Urothelium cell line (cell line): ENCODE results near the gene NSMCE1.
"Not testable (repeated sequence)": the region's sequence is repeated elsewhere in the genome, so short reads cannot be mapped to it uniquely, and the experiment has no call there.

Source experiments
- DNase-seq: peaks from one replicate; pipeline ENCODE4 v3.0.0; 2011; ENCODE audit warnings: low spot score, mixed read lengths
- FAIRE-seq: peaks from 2 replicates; lab custom pipeline; 2011; peaks lifted over from hg19 to GRCh38; lab: Jason Lieb, UNC

Gene NSMCE1

DNA sequence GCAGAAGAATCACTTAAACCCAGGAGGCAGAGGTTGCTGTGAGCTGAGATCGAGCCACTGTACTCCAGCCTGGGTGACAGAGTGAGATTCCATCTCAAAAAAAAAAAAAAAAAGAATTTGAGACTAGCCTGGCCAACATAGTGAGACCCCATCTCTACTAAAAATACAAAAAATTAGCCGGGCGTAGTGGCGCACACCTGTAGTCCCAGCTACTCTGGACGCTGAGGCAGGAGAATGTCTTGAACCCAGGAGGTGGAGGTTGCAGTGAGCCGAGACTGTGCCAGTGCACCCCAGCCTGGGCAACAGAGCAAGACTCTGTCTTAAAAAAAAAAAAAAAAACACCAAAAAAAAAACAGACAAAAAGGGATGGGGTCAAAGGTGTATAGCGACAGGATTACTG is 4.1 kb upstream of the NSMCE1 start:
- FAIRE-seq, DNase-seq: not testable (repeated sequence)

DNA sequence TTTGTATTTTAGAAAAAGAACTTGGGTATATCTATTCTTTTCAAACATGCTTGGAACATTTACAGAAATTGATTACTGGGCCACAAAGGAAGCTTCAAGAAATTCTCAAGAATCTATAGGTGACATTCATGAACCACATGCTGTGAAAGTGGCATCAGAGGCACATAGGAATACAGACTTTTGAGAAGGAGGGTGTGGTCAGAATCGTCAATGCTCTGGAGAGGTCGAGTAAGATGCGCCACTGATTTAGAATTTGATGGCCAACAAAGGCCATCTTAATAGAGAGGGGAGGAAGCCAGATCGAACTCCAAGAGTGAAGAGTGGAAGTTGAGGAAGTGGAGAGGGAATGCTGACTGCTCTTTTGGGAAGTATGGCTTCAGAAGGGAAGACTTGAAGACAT is 3.5 kb upstream of the NSMCE1 start:
- no peak for DNase-seq
- FAIRE-seq = no peak

DNA sequence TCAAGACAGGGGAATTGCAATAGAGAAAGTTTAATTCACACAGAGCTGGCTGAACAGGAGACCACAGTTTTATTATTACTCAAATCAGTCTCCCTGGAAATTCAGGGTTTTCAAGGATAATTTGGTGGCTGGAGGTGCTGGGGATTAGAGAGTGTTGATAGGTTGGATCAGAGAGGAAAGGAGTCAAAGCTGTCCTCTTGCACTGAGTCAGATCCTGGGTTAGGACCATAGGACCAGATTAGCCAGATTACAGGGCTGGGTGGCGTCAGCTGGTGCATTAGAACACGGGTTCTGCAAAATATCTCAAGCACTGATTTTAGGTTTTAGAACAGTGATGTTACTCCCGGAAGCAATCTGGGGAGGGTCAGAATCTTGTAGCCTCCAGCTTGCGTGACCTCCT is 1.8 kb upstream of the NSMCE1 start:
- FAIRE-seq = no peak
- DNase-seq = no peak

DNA sequence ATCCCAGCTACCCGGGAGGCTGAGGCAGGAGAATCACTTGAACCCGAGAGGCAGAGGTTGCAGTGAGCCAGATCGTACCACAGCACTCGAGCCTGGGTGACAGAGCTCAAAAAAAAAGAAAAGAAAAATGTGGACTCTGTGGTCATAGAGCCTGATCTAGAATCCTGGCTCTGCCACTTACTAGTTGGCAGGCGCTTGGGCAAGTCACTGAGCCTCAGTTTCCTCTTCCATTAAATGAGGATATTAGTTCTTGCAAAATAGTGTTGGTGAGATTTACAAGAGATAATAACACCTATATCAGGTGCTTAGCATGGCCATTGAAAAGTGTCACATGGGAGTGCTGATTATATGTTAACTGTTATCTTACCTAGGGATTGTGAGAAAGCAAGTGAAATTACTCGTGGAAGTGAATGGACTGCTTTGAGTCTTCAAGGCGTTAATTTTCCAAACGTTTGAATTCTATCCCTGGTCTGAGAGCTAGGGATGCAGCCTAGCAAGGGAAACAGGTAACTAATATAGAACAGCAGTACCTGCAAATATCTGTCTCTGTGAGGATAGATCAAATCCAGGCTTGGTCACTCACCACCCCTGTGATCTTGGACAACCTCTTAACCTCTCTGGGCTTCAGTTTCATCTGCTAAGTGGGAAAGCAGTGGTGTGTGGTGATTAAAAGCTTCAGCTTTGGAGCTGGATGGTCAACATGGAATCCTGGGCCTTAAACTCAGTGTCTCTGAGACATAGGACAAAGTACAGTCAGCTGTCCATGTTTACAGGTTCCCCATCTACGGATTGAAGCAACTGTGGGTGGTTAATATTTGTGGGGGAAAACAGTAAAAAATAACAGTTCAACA is 953 bp upstream of the NSMCE1 start:
- DNase-seq (no peak), FAIRE-seq (no peak)

DNA sequence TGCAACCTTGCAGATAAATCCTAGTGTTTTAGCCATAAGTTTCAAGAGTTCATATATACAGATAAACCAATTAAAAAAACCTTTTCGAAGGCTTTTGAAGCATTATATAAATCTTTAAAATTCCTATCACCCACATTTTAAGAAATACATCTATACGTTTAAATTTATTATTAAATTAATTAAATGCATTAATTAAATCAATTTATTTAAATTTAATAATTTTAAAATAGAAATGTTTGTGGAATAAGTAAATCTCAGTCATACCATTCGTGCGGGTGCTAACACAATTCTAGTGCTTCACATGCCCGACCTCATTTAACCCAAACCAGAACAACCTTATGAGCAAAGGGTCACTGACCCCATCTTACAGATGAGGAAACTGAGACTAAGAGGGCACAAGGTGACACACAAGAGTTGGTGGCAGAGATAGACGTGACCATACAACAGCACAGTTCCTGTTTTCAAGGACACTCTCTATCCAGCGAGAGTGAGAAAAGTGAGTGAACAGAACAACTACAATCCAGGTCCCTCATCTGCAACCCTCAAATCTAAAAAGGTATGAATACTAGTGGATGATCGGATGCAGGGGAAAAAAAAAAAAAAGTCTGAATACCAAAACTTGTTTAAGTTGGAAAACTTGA is 1.4 kb downstream of the NSMCE1 start:
- no peak for DNase-seq

DNA sequence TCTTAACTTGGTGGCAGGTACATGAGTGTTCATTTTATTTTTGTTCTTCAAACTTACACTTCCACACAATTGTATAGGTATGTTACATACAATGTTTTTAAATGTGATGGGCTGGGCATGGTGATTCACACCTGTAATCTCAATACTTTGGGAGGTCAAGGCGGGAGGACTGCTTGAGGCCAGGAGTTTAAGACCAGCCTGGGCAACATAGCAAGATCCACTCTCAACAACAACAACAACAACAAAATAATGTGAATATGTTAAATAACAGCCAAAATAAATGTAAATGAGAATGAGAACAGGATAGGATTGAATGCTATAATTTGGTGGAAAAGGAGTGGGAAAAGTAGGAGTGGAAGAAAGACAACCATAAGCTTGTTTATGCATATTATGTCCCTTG is 2.6 kb downstream of the NSMCE1 start:
- DNase-seq (no peak), FAIRE-seq (no peak)

More for the DNA sequence above, 1.4 kb downstream of the NSMCE1 start:
- no peak for FAIRE-seq

DNA sequence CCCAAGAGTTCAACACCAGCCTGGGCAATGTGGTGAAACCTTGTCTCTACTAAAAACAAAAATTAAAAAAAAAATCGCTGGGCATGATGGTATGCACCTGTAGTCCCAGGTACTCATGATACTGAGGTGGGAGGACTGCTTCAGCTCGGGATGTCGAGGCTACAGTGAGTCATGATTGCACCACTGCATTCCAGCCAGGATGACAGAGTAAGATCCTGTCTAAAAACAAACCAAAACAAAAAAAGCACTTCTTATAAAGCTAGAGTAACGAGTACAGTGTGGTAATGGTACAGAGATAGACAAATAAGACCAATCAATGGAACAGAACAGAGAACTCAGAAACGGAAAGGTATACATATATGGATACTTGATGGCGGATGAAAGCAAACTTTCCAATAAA is 4.4 kb downstream of the NSMCE1 start:
- DNase-seq (no peak), FAIRE-seq (no peak)

DNA sequence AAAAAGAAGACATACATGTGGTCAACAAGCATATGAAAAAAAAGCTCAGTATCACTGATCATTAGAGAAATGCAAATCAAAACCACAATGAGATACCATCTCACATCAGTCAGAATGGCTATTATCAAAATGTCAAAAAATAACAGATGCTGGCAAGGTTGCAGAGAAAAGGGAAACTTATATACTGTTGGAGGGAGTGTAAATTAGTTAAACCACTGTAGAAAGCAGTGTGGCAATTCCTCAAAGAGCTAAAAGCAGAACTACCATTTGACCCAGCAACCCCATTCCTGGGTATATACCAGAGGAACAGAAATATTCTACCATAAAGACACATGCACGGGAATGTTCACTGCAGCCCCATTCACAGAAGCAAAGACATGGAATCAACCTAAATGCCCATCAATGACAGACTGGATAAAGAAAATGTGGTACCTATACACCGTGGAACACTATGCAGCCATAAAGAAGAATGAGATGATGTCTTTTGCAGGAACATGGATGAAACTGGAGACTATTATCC is 5.6 kb downstream of the NSMCE1 start:
- DNase-seq, FAIRE-seq: not testable (repeated sequence)

DNA sequence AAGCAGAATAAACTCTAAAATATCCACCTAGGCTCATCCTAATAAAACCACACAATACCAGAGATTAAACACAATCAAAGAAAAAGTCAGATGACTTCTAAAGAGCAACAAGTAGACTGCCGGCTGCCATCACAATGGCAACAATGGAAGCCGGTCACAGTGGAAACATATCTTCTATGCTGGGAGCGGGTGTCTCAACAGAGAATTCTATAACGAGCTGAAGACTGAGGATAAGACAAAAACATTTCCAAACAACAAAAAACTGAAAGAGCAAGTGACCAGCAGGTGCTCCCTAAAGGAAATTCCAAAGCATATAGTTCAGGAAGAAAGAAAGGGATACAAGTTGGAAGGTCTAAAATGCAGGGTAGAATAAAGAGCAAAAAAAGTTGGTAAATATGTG is 8.9 kb downstream of the NSMCE1 start:
- no peak for FAIRE-seq
- DNase-seq = no peak

DNA sequence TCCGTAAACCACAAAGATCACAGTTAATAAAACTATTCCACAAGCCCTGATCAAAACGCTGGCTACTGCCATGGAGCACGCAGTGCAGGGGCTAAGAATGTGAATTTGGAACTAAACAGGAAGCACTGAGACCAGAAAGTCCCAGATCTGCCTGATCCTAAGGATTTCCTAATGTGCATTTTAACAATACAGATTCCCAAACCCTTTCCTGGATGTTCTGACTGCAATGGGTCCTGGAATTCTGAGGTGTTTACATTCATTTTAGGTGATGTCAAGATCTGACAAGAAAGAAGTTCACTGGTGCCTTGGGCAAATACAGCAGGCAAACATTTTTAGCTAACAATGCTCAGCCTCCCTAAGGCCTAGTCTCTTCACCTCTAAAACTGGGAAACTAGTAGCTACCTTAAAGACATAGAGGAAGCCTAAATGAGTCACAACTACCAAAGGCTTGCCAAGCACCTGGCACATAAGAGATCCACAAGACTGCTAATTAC is 10.3 kb downstream of the NSMCE1 start:
- DNase-seq (no peak), FAIRE-seq (no peak)

DNA sequence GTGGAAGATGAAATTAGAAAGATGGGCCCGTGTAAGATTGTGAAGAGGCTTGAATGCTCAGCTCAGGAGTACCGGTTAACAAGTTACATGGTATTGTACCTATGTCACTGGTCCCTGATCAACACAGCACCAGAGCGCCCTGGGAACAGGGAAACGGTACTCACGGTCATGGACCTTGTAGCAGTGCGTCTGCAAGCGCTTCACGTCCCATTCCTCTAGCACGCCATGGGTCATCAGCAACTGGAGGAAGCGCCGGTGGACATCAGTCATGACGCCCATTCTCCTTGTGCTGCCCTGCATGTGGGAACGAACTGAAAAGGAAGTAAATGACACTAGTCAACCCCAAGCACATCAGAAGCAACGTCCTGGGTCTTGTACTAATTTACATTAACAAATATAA is 11.3 kb downstream of the NSMCE1 start:
- no peak for DNase-seq
- FAIRE-seq = no peak

DNA sequence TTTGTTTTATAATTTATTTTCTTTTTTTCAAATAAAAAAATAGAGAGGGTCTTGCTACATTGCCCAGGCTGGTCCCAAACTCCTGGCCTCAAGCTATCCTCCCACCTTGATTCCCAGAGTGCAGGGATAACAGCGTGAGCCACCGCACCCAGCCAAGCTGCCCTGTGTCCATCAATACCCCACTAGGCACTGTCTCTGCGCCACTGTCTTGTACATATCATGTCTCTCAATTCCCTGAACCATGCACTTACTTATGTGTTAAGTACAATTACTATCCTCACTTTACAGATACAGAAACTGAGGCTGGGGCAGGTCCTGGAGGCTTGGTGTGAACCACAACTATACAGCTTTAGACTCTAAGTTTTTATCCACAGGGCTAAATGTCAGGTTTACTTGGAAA is 11.7 kb downstream of the NSMCE1 start:
- FAIRE-seq = no peak

DNA sequence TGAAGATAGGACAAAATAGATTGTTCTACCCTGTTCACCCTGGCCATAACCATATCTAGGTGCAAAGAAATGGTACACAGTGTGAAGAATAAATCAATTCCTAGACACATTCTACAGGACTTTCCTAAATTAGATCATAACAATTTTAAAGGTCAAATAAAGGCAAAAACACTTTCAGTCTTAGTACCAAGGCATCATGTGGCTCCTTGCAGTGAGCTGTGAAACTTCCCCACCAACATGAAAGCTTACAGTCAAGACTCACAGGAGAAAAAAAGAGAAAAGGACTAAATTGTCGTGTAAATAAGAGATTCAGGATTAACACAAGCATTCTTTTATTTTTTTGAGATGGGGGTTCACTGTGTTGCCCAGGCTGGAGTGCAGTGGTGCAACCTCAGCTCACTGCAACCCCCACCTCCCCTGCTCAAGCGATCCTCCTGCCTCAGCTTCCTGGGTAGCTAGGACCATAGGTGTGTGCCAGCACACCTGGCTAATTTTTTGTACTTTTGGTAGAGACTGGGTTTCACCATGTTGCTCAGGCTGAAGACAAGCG is 14.2 kb downstream of the NSMCE1 start:
- DNase-seq (no peak), FAIRE-seq (no peak)

More for the DNA sequence above, 11.7 kb downstream of the NSMCE1 start:
- no peak for DNase-seq

DNA sequence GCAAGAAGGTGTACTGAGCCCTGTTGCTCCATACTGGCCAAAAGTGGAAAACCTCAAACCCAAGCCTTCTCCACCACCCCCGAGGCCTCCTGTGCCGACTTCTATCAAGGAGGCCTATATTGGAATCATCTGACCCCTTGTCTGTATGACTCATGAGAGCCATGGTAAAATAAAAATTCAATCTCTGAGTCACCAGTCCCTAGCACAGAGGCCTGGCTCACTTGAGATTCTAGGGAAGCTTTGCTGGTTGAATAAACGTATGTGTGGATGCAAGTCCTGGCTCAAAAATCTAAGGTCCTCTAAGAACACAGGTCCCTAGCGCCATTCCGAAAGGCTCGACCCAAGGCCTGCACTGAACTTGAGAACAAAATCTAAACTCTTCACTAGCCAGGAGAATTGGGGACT is 15.0 kb downstream of the NSMCE1 start:
- peak; percentile 79 for DNase-seq
- no peak for FAIRE-seq

DNA sequence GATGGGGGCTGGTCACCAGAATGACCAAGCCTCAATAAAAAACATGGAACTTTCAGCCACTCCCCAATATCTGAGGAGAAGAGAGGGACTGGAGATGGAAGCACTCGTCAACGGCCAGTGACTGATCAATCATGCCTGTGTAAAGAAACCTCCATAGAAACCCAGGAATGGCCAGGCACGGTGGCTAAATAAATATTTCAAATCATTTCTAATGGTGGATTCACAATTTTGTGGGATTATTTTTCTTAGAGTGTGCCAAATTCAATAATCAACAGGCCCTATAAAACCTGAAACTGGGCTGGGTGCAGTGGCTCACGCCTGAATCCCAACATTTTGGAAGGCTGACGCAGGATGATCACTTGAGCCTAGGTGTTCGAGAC is 16.4 kb downstream of the NSMCE1 start:
- FAIRE-seq (no peak), DNase-seq (no peak)

DNA sequence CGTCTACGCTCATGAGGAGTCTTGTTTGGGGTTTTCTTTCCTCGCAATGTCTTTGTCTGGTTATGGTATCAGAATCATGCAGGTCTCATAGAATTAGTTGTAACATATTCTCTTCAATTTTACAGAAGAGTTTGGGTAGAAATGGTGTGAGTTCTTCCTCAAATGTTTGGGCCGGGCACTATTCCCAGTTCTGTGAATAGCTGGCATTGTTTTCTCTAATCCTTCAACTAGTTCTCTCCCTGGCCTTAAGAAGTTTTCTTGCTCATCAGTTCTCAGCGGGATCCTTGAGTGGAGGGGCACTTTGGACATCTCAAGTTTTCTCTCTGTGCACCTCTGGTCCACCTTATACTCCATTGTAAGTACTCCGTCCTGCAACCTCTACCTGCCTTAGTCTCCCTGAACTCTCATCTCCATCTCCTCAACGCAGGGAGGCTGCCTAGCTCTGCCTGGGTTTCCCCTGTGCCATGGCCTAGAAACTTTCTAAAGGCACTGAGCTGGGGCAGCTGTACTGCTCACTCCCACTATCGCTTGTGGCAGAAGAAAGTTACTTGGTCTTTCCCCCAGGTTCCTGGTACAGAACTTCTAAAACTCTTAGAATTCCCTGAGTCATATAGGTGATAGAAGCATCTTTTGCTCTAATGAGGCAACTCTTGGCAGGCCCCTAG is 16.9 kb downstream of the NSMCE1 start:
- no peak for DNase-seq
- no peak for FAIRE-seq

DNA sequence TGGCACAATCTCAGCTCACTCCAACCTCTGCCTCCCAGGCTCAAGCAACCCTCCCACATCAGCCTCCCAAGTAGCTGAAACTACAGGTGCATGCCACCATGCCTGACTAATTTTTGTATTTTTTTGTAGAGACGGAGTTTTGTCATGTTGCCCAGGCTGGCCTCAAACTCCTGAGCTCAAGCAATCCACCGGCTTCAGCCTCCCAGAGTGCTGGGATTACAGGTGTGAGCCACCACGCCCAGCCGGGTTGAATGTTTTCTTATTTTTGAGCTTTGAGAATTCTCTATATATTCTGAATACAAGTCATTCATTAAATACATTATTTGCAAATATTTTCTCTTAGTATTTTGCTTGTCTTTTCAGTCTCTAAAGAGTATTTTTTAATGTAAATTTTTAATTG is 19.7 kb downstream of the NSMCE1 start:
- not testable (repeated sequence) for FAIRE-seq, DNase-seq

DNA sequence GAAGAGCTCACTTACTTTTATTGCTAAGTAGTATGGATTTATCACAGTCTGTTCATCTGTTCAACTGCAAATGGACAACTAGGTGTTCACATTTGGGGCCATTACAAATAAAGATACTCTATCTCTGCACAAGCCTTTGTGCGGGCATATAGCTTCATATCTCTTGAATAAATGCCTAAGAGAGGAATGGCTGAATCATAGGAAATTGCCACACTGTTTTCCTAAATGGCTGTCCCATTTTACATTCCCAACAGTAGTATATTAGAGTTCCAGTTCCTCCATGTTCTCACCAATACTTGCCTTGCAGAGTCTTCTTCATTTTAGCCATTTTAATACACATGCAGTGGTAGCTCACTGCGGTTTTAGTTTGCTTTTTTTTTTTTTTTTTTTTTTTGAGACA is 20.5 kb downstream of the NSMCE1 start:
- no peak for DNase-seq
- FAIRE-seq = no peak

DNA sequence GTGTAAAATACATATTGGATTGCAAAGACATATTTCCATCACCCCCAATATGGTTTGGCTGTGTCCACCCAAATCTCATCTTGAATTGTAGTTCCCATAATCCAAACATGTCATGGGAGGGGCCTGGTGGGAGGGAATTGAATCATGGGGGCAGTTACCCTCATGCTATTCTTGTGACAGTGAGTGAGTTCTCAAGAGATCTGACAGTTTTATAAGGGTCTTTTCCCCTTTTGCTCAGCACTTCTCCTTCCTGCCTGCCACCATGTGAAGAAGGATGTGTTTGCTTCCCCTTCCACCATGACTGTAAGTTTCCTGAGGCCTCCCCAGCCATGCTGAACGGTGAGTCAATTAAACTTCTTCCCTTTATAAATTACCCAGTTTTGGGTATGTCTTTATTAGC is 21.5 kb downstream of the NSMCE1 start:
- not testable (repeated sequence) for DNase-seq, FAIRE-seq

DNA sequence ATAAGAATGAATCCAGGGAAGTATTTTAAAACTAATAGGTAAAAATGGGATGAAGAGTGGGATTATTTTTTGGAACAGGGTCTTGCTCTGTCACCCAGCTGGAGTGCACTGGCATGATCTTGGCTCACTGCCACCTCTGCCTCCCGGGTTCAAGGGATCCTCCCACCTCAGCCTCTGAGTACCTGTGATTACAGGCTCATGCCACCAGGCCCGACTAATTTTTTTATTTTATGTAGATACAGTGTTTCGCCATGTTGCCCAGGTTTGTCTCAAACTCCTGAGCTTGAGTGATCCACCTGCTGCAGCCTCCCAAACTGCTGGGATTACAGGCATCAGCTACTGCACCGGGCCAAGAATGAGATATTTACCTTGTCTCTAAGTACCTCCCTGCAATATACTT is 22.1 kb downstream of the NSMCE1 start:
- FAIRE-seq = no peak
- DNase-seq = no peak
